ENCODE results near the gene RPS6KB2. TPM values are rescaled to one million over a fixed set of nuclear protein-coding genes. Genes with fewer than 3 reads are reported as not detected.
A peak's percentile ranks its signal among the peaks of the same experiment; 100 is the strongest.

The RPS6KB2 gene
- polyA plus RNA-seq, 1 donor (not counting 4 experiments of a cell fraction or from before 2014, with no cell fraction given): 61.4 TPM

- Histone ChIP-seq H3K4me2 (ENCODE audit: control insufficient read depth, extremely low read depth, insufficient read depth, low read depth, low read length) (no peak overlapping the region), H3K4me3 (ENCODE audit: control insufficient read depth in 2 of 3, extremely low read depth in 1 of 3, insufficient read depth in 2 of 3, low read depth in 1 of 3, low read length in 3 of 3) (no peak overlapping the region), H2AFZ (ENCODE audit: control insufficient read depth, low read length) (no peak overlapping the region), H3K36me3 (ENCODE audit: control insufficient read depth in 2 of 2, extremely low read depth in 1 of 2, insufficient read depth in 2 of 2, low read length in 2 of 2) (no peaks in the 10 kb centered on the region), H3K9ac (ENCODE audit: control insufficient read depth, extremely low read depth, insufficient read depth, low read length) (no peak overlapping the region), H3K27ac (ENCODE audit: control insufficient read depth, insufficient read depth, low read length) (no peak overlapping the region), H3K9me3 (ENCODE audit: control insufficient read depth, low read depth, low read length) (no peaks in the 10 kb centered on the region), H3K9me1 (ENCODE audit: control insufficient read depth, extremely low read depth, insufficient read depth, low read length) (no peaks in the 10 kb centered on the region), H3K4me1 (ENCODE audit: control insufficient read depth, extremely low read depth, insufficient read depth, low read length) (peaks cover 37% of the 10 kb centered on the region), H4K20me1 (ENCODE audit: control insufficient read depth, extremely low read depth, insufficient read depth, low read length) (no peaks in the 10 kb centered on the region), H3K79me2 (ENCODE audit: control insufficient read depth, insufficient read depth, low read length) (no peaks in the 10 kb centered on the region), H3K27me3 (ENCODE audit: control insufficient read depth, extremely low read depth, insufficient read depth, low read length) (no peaks in the 10 kb centered on the region)
- no peak for TF ChIP-seq EZH2 (IDR thresholded peaks at IDR 0.05; ENCODE audit: low read length)
- TF ChIP-seq CTCF (optimal IDR thresholded peaks at IDR 0.05 in 1 of 3, IDR thresholded peaks at IDR 0.05 in 1 of 3, conservative IDR thresholded peaks at IDR 0.05 in 1 of 3; ENCODE audit: extremely low read depth in 1 of 3, insufficient read depth in 2 of 3, low read length in 3 of 3): peak; percentile 98 to 99 (median 99)
- dilution Hi-C loops (cut with MboI; ENCODE audit: extremely low pct_ligation_motif_present, low sequenced_read_pairs): no loop called here
- no peak for DNase-seq (ENCODE audit: low read depth, low spot score)
- FAIRE-seq: peak; percentile 58
These were observed 45.8 kb upstream of the RPS6KB2 start for GRCh38 chr11:67382276-67383136.

- Histone ChIP-seq H3K4me2 (ENCODE audit: control insufficient read depth, extremely low read depth, insufficient read depth, low read depth, low read length) (peak overlapping the region; percentile 23), H3K79me2 (ENCODE audit: control insufficient read depth, insufficient read depth, low read length) (no peaks in the 10 kb centered on the region), H3K9ac (ENCODE audit: control insufficient read depth, extremely low read depth, insufficient read depth, low read length) (no peak overlapping the region), H3K9me3 (ENCODE audit: control insufficient read depth, low read depth, low read length) (no peaks in the 10 kb centered on the region), H4K20me1 (ENCODE audit: control insufficient read depth, extremely low read depth, insufficient read depth, low read length) (no peaks in the 10 kb centered on the region), H3K36me3 (ENCODE audit: control insufficient read depth in 2 of 2, extremely low read depth in 1 of 2, insufficient read depth in 2 of 2, low read length in 2 of 2) (no peaks in the 10 kb centered on the region), H2AFZ (ENCODE audit: control insufficient read depth, low read length) (no peak overlapping the region), H3K9me1 (ENCODE audit: control insufficient read depth, extremely low read depth, insufficient read depth, low read length) (no peaks in the 10 kb centered on the region), H3K4me1 (ENCODE audit: control insufficient read depth, extremely low read depth, insufficient read depth, low read length) (peaks cover 18% of the 10 kb centered on the region), H3K27me3 (ENCODE audit: control insufficient read depth, extremely low read depth, insufficient read depth, low read length) (no peaks in the 10 kb centered on the region), H3K27ac (ENCODE audit: control insufficient read depth, insufficient read depth, low read length) (no peak overlapping the region), H3K4me3 (ENCODE audit: control insufficient read depth in 2 of 3, extremely low read depth in 1 of 3, insufficient read depth in 2 of 3, low read depth in 1 of 3, low read length in 3 of 3) (no peak overlapping the region)
- DNase-seq (ENCODE audit: low read depth, low spot score) (no peak), FAIRE-seq (no peak)
- dilution Hi-C loops (cut with MboI; ENCODE audit: extremely low pct_ligation_motif_present, low sequenced_read_pairs): no loop called here
- no peak for TF ChIP-seq EZH2 (IDR thresholded peaks at IDR 0.05; ENCODE audit: low read length)
- no peak for TF ChIP-seq CTCF (optimal IDR thresholded peaks at IDR 0.05 in 1 of 3, IDR thresholded peaks at IDR 0.05 in 1 of 3, conservative IDR thresholded peaks at IDR 0.05 in 1 of 3; ENCODE audit: extremely low read depth in 1 of 3, insufficient read depth in 2 of 3, low read length in 3 of 3)
These were observed 43.4 kb upstream of the RPS6KB2 start for GRCh38 chr11:67384851-67385366.

Data from keratinocyte (primary cell).